Type B pancreatic cell (in vitro differentiated cells): ENCODE measurements around the gene TBC1D16. TPM values are rescaled to one million over a fixed set of nuclear protein-coding genes. Genes with fewer than 3 reads are reported as not detected.

Experiments
- DNase-seq: peaks from one replicate; pipeline ENCODE4 v3.0.0; 2021; ENCODE audit warnings: mixed read lengths; ENCODE audit not compliant: unreplicated experiment; ENCODE audit errors: extremely low spot score
- H3K27ac Mint-ChIP-seq: 2 replicates; pipeline ENCODE4 v1.8.0; 2021; ENCODE audit warnings: mild to moderate bottlenecking, mixed read lengths
- H3K27me3 Mint-ChIP-seq: 2 replicates; pipeline ENCODE4 v1.8.0; 2021; ENCODE audit warnings: mixed read lengths
- H3K36me3 Mint-ChIP-seq: 2 replicates; pipeline ENCODE4 v1.8.0; 2021; ENCODE audit warnings: mixed read lengths
- H3K4me1 Mint-ChIP-seq: one replicate; pipeline ENCODE4 v1.8.0; 2021; ENCODE audit warnings: mixed read lengths; ENCODE audit not compliant: unreplicated experiment
- H3K4me3 Mint-ChIP-seq: 2 replicates; pipeline ENCODE4 v1.8.0; 2021; ENCODE audit warnings: mild to moderate bottlenecking, mixed read lengths
- H3K9me3 Mint-ChIP-seq: 2 replicates; pipeline ENCODE4 v1.8.0; 2021; ENCODE audit warnings: mixed read lengths
- total RNA-seq: library from RNA; stranded (reverse); gene quantifications from 2 replicates; pipeline ENCODE4 v1.2.1, GENCODE V29; 2021; ENCODE audit warnings: low replicate concordance
- TF ChIP-seq, protein P1 (sequence below): fragments of 200-600 bp; sonication (generic); conservative IDR thresholded peaks from 2 replicates; pipeline ENCODE4 v1.5.0; 2021; ENCODE audit warnings: antibody characterized with exemption, mild to moderate bottlenecking

The TBC1D16 gene
- total RNA-seq, 1 donor from 2014 or later, result 71.9 TPM

DNA sequence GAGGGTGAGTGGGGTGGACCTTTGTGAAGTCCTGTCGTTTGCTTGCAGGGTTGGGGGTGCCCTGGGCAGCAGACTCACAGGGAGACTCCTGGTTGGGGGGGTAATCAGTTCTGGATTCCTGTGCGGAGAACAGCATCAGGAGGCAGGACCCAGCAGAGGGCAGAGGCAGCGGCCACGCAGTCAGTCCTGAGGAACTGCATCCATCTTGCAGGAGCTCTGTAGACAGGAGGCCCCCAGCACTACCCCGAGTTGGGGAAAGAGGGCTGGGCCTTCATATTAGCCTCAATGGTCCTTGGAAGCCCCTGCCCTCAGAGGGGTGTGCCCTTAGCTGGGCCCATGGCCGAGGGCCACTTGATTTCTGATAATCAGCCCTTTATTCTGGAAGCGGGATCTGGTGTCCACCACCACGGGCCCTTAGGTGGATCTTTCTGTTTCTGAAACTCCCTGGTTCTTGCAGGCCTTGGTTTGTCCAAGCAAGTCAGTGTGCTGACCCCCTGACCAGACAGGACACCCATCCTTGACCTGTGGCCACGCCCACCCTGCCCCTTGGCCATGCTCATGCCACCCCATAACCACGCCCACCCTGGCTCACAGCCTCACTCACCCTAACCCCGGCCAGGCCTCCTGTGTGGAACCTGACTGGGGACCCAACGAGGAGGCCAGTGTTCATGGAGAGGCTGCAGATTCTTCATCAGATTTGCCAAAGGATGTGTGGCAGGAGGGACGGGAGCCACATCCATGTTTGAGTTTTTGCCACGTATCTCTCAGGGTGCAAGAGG lies 122.9 kb downstream of the TBC1D16 start:
- DNase-seq, result no peak
- Mint-ChIP-seq H3K36me3 (no peaks in the 10 kb centered on the region), H3K4me3 (no peak overlapping the region), H3K27ac (no peak overlapping the region), H3K27me3 (peaks cover 3% of the 10 kb centered on the region), H3K4me1 (peaks cover 18% of the 10 kb centered on the region), H3K9me3 (no peaks in the 10 kb centered on the region)
- TF ChIP-seq, protein P1, sequence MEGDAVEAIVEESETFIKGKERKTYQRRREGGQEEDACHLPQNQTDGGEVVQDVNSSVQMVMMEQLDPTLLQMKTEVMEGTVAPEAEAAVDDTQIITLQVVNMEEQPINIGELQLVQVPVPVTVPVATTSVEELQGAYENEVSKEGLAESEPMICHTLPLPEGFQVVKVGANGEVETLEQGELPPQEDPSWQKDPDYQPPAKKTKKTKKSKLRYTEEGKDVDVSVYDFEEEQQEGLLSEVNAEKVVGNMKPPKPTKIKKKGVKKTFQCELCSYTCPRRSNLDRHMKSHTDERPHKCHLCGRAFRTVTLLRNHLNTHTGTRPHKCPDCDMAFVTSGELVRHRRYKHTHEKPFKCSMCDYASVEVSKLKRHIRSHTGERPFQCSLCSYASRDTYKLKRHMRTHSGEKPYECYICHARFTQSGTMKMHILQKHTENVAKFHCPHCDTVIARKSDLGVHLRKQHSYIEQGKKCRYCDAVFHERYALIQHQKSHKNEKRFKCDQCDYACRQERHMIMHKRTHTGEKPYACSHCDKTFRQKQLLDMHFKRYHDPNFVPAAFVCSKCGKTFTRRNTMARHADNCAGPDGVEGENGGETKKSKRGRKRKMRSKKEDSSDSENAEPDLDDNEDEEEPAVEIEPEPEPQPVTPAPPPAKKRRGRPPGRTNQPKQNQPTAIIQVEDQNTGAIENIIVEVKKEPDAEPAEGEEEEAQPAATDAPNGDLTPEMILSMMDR, result no peak

DNA sequence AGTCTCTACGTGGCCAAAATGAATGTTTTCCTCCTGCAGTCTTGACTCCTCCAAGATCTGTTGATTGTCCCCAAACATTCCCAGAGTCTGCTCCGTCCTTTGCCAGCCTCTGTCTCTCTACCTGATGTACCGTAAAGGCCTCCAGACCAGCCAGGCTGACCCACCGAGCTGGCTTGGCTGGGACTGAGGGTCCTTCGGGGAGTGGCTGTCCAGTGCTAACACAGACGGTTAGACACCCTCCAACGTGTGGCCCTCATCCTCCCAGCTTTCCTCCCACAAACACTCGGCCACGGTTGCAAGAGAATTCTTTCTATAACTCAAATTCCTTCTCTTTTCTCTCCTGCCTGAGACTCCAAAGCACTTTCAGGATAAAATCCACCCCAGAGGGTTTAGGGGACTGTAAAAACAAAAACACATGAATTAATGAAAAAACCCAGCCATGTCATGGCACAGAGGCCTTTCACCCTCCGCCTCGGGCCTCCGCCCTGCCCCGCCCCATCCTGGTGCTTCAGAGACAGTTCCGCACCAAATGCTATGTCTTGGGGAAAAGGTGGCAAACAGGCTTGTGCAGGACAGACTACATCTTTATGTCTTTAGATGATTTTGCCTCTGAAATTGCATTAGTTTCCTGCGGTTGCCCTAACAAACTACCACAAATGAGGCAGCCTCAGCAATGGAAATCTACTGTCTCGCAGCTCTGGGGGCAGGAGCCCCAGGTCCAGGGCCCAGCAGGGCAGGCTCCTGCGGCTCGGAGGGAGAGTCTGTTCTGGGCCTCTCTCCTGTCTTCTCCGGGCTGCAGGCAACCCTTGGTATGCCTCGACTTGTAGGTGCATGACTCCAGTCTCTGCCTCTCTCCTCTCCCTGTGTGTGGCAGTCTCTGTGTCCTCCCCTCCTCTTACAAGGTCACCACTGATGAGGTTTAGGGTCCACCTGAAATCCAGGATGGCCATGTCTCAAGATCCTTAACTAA lies 124.0 kb downstream of the TBC1D16 start:
- DNase-seq, result no peak

DNA sequence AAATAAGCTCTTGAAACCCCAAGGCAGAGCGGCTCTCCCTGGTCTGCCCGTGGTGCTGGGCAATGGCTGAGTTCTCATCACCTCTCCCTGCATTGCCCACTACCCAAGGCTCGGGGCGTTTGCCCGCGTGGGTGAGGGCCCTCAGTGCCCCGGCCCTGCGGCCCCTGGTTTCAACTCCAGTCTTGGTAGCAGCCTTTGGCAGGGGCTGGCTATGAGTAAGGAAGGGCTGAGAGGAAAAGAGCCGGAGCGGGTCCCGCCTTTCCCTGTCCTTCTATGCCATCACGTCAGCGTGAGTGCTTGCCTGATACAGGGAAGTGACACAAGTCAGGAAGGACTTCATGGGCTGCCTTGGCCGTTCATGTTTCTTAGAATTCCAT lies 124.7 kb downstream of the TBC1D16 start:
- DNase-seq, result no peak
- no peak overlapping the region for H3K27ac Mint-ChIP-seq
- no peak overlapping the region for H3K4me3 Mint-ChIP-seq
- TF ChIP-seq, protein P1, result no peak
- no peaks in the 10 kb centered on the region for H3K36me3 Mint-ChIP-seq
- peaks cover 10% of the 10 kb centered on the region for H3K4me1 Mint-ChIP-seq
- no peaks in the 10 kb centered on the region for H3K9me3 Mint-ChIP-seq
- peaks cover 3% of the 10 kb centered on the region for H3K27me3 Mint-ChIP-seq

More for the DNA sequence above, 124.0 kb downstream of the TBC1D16 start:
- H3K36me3 Mint-ChIP-seq, result no peaks in the 10 kb centered on the region
- H3K27ac Mint-ChIP-seq, result peak overlapping the region; percentile 83
- TF ChIP-seq, protein P1, result no peak
- H3K9me3 Mint-ChIP-seq, result no peaks in the 10 kb centered on the region
- H3K4me3 Mint-ChIP-seq, result no peak overlapping the region
- peaks cover 3% of the 10 kb centered on the region for H3K27me3 Mint-ChIP-seq
- H3K4me1 Mint-ChIP-seq, result peaks cover 17% of the 10 kb centered on the region

DNA sequence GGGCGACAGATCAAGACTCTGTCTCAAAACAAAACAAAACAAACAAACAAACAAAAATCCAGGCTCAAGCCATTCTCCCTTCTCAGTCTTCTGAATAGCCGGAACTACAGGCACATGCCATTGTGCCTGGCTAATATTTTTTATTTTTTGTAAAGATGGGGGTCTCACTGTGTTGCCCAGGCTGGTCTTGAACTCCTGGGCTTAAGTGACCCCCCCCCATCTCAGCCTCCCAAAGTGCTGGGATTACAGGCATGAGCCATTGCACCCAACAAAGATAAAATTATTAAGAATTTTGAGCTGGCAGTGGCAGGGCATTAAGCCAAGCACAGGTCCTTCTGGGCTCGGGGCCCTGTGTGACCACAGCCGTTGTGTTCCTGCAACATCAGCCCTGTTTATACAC lies 126.6 kb downstream of the TBC1D16 start:
- H3K4me1 Mint-ChIP-seq, result peaks cover 4% of the 10 kb centered on the region
- no peaks in the 10 kb centered on the region for H3K9me3 Mint-ChIP-seq
- no peak overlapping the region for H3K27ac Mint-ChIP-seq
- no peaks in the 10 kb centered on the region for H3K27me3 Mint-ChIP-seq
- no peak overlapping the region for H3K4me3 Mint-ChIP-seq
- H3K36me3 Mint-ChIP-seq, result no peaks in the 10 kb centered on the region
- no peak for DNase-seq
- TF ChIP-seq, protein P1, result no peak

DNA sequence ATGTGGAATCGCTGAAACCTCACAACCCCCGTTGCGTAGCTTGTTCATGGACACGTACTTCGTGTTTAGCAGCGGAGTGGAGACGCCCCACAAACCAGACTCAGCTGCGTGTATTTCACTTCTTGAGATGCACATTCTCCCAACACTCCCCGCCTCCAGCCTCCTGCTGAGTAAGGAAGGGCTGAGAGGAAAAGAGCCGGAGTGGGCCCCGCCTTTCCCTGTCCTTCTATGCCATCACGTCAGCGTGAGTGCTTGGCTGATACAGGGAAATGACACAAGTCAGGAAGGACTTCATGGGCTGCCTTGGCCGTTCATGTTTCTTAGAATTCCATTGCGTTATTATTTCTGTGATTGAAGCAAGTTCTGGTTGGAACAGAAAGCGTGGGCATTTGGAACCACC lies 127.8 kb downstream of the TBC1D16 start:
- Mint-ChIP-seq H3K4me1 (peaks cover 4% of the 10 kb centered on the region), H3K27ac (peak overlapping the region; percentile 74), H3K36me3 (no peaks in the 10 kb centered on the region), H3K9me3 (no peaks in the 10 kb centered on the region), H3K27me3 (no peaks in the 10 kb centered on the region), H3K4me3 (no peak overlapping the region)
- DNase-seq, result no peak
- TF ChIP-seq, protein P1, result no peak
